ENCODE data around the gene CCK.

The CCK gene

DNA sequence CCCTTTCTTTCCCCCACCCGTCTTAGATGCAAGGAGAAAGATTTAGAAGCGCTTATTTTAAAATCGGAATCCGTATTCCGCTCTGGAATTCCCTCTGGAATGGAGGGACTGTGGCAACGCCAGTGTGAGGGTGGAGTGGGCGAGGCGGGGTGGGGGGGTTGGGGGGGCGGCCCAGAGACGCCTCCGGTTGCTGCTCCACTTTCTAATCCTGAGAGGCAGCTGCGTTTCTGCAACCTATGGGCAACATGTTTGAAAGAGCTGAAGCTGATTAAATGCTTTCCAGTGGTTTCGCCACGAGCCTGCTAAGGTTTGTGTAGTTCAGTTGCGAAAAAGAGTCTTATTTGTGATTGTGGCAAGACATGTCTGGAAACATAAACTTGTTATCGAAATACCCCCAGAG is at the start of gene CCK:
Gene CCK, minus strand, starts transcription at position 101 of the 400 bp plus-strand sequence. CDS start 2,555 bp downstream, outside the sequence.
- Histone ChIP-seq H3K36me3 (ENCODE audit: control insufficient read depth, insufficient read depth, low read length) (no peaks in the 10 kb centered on the region), H3K27ac (ENCODE audit: low read depth, low read length) (no peak within 1 kb of the TSS), H3K4me1 (ENCODE audit: control insufficient read depth, insufficient read depth, low read length) (peaks cover 11% of the 10 kb centered on the region; the same call in 1 of the 2 replicates), H3K4me3 (ENCODE audit: low read depth, low read length) (no peak within 1 kb of the TSS), H3K27me3 (ENCODE audit: control insufficient read depth, insufficient read depth, low read length) (peaks cover 81% of the 10 kb centered on the region), H3K9me3 (ENCODE audit: control insufficient read depth, insufficient read depth, low read depth, low read length) (0 out of 2 replicates have a peak, but pooled peaks cover 1% of the 10 kb centered on the region), H3K9ac (ENCODE audit: low read length) (no peak within 1 kb of the TSS)

- H3K27me3 ChIP-seq (ENCODE audit: control insufficient read depth, insufficient read depth, low read length): no peaks in the 10 kb centered on the region
- no peak overlapping the region for H3K9ac ChIP-seq (ENCODE audit: low read length)
- no peaks in the 10 kb centered on the region for H3K36me3 ChIP-seq (ENCODE audit: control insufficient read depth, insufficient read depth, low read length)
- no peaks in the 10 kb centered on the region for H3K4me1 ChIP-seq (ENCODE audit: control insufficient read depth, insufficient read depth, low read length)
- no peak overlapping the region for H3K4me3 ChIP-seq (ENCODE audit: low read depth, low read length)
- H3K27ac ChIP-seq (ENCODE audit: low read depth, low read length): no peak overlapping the region
- peaks cover 49% of the 10 kb centered on the region for H3K9me3 ChIP-seq (ENCODE audit: control insufficient read depth, insufficient read depth, low read depth, low read length)
Observed at GRCh38 chr3:42314411-42314810, 48.4 kb upstream of the CCK start.

GRCh38 chr3:42308651-42309050 is 42.7 kb upstream of the CCK start:
- no peaks in the 10 kb centered on the region for H3K4me1 ChIP-seq (ENCODE audit: control insufficient read depth, insufficient read depth, low read length)
- no peaks in the 10 kb centered on the region for H3K36me3 ChIP-seq (ENCODE audit: control insufficient read depth, insufficient read depth, low read length)
- H3K9ac ChIP-seq (ENCODE audit: low read length): no peak overlapping the region
- no peak overlapping the region for H3K4me3 ChIP-seq (ENCODE audit: low read depth, low read length)
- no peak overlapping the region for H3K27ac ChIP-seq (ENCODE audit: low read depth, low read length)
- peaks cover 23% of the 10 kb centered on the region for H3K9me3 ChIP-seq (ENCODE audit: control insufficient read depth, insufficient read depth, low read depth, low read length)
- no peaks in the 10 kb centered on the region for H3K27me3 ChIP-seq (ENCODE audit: control insufficient read depth, insufficient read depth, low read length)

DNA sequence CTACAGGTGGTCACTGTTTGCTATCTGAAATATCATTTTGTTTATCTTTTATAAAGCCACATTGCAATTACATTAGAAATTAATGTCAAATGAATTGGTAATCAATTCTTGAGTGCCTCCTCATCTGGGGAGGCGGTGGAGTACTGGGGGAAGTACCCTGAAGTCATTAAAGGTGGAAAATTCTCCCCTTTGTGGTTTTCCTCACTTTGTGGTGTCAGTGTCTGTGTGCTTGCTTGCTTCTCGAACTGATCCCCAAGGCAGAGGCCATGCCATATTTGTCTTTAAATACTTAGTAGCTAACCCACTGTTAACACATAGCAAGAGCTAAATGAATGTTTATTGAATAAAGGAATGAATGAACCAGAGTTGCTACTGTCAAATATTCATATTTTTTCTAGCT is 40.5 kb upstream of the CCK start:
- H3K36me3 ChIP-seq (ENCODE audit: control insufficient read depth, insufficient read depth, low read length): no peaks in the 10 kb centered on the region
- H3K9ac ChIP-seq (ENCODE audit: low read length): no peak overlapping the region
- H3K4me3 ChIP-seq (ENCODE audit: low read depth, low read length): no peak overlapping the region
- no peak overlapping the region for H3K27ac ChIP-seq (ENCODE audit: low read depth, low read length)
- H3K4me1 ChIP-seq (ENCODE audit: control insufficient read depth, insufficient read depth, low read length): no peaks in the 10 kb centered on the region
- H3K27me3 ChIP-seq (ENCODE audit: control insufficient read depth, insufficient read depth, low read length): no peaks in the 10 kb centered on the region
- H3K9me3 ChIP-seq (ENCODE audit: control insufficient read depth, insufficient read depth, low read depth, low read length): peaks cover 7% of the 10 kb centered on the region; the same call in 1 of the 2 replicates

DNA sequence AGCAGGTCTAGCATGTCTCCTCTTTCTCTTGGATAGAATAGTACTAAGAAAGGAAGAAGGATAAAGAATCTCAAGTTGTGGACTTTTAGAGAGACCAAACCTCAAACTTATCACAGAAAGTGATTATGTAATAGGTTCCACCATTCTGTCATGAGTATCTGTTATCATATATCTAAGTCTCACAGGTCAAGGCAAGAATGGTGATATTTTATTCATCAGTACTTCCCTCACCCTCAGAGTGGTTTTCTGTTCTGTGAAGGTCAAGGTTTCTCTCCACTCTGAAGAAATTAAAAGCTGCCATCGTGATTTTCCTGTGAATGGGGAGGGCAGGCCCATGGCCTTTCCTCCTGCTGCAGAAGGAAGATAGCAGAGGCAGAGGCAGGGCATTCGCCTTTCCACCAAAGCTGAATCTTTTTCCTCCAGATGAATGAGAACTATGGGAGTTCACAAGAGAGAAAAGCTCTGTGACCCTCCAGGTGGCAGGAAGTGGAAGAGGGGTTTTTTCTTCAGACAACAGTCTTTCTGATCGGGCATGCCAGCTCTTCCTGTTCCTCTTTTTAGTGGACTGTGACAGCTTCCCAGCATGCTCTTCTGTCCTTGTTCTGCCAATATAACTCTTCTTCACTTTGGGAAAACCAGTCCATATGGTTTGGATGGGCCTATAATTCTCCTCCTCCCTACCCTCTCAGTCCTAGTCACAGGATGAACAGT is 37.1 kb upstream of the CCK start:
- Histone ChIP-seq H3K4me1 (ENCODE audit: control insufficient read depth, insufficient read depth, low read length) (no peaks in the 10 kb centered on the region), H3K9me3 (ENCODE audit: control insufficient read depth, insufficient read depth, low read depth, low read length) (no peaks in the 10 kb centered on the region), H3K9ac (ENCODE audit: low read length) (no peak overlapping the region), H3K27ac (ENCODE audit: low read depth, low read length) (no peak overlapping the region), H3K27me3 (ENCODE audit: control insufficient read depth, insufficient read depth, low read length) (no peaks in the 10 kb centered on the region), H3K4me3 (ENCODE audit: low read depth, low read length) (no peak overlapping the region), H3K36me3 (ENCODE audit: control insufficient read depth, insufficient read depth, low read length) (no peaks in the 10 kb centered on the region)

DNA sequence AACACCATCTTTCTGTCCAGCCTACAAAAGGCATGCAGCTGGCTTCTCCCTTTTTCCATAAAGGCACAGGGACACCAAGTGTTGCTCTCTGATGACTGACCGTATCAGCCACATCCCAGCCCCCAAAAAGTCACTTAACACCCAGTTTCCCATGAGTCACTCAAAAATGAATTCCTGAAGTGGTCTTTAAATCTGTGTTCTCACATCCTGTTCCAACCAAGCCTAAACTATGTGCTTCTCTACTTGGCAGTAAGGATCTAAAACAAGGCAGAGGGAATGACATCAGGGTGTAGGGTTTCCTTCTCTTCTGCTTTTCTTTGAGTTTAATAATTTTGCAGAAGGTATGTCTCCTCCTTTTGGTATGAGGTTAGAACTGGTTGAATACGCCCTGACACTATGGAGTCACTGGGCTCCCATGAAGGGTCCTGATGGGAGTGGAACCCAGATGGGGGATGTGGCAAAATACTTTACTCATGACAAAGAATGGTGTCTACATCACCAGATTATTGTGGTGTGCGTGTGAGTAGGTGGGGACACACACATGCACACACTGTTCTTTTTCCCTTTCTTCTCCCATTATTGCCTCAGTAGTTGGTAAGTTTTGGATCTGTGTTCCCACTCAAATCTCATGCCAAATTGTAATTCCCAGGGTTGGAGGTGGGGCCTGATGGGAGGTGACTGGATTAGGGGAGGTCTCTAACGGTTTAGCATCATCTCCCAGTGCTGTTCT is 35.6 kb upstream of the CCK start:
- H3K27me3 ChIP-seq (ENCODE audit: control insufficient read depth, insufficient read depth, low read length): no peaks in the 10 kb centered on the region
- no peaks in the 10 kb centered on the region for H3K4me1 ChIP-seq (ENCODE audit: control insufficient read depth, insufficient read depth, low read length)
- no peaks in the 10 kb centered on the region for H3K9me3 ChIP-seq (ENCODE audit: control insufficient read depth, insufficient read depth, low read depth, low read length)
- H3K36me3 ChIP-seq (ENCODE audit: control insufficient read depth, insufficient read depth, low read length): no peaks in the 10 kb centered on the region
- no peak overlapping the region for H3K27ac ChIP-seq (ENCODE audit: low read depth, low read length)
- no peak overlapping the region for H3K9ac ChIP-seq (ENCODE audit: low read length)
- no peak overlapping the region for H3K4me3 ChIP-seq (ENCODE audit: low read depth, low read length)

GRCh38 chr3:42300778-42301177 is 34.8 kb upstream of the CCK start:
- Histone ChIP-seq H3K4me3 (ENCODE audit: low read depth, low read length) (no peak overlapping the region), H3K36me3 (ENCODE audit: control insufficient read depth, insufficient read depth, low read length) (no peaks in the 10 kb centered on the region), H3K4me1 (ENCODE audit: control insufficient read depth, insufficient read depth, low read length) (no peaks in the 10 kb centered on the region), H3K9me3 (ENCODE audit: control insufficient read depth, insufficient read depth, low read depth, low read length) (no peaks in the 10 kb centered on the region), H3K27me3 (ENCODE audit: control insufficient read depth, insufficient read depth, low read length) (no peaks in the 10 kb centered on the region), H3K27ac (ENCODE audit: low read depth, low read length) (no peak overlapping the region), H3K9ac (ENCODE audit: low read length) (no peak overlapping the region)

GRCh38 chr3:42300013-42300412 is 34.0 kb upstream of the CCK start:
- H3K4me1 ChIP-seq (ENCODE audit: control insufficient read depth, insufficient read depth, low read length): no peaks in the 10 kb centered on the region
- no peaks in the 10 kb centered on the region for H3K27me3 ChIP-seq (ENCODE audit: control insufficient read depth, insufficient read depth, low read length)
- no peaks in the 10 kb centered on the region; the same call in 1 of the 2 replicates for H3K9me3 ChIP-seq (ENCODE audit: control insufficient read depth, insufficient read depth, low read depth, low read length)
- H3K9ac ChIP-seq (ENCODE audit: low read length): no peak overlapping the region
- H3K27ac ChIP-seq (ENCODE audit: low read depth, low read length): no peak overlapping the region
- H3K36me3 ChIP-seq (ENCODE audit: control insufficient read depth, insufficient read depth, low read length): no peaks in the 10 kb centered on the region
- H3K4me3 ChIP-seq (ENCODE audit: low read depth, low read length): no peak overlapping the region

GRCh38 chr3:42298259-42298658 is 32.3 kb upstream of the CCK start:
- Histone ChIP-seq H3K9ac (ENCODE audit: low read length) (no peak overlapping the region), H3K9me3 (ENCODE audit: control insufficient read depth, insufficient read depth, low read depth, low read length) (no peaks in the 10 kb centered on the region; the same call in 1 of the 2 replicates), H3K27me3 (ENCODE audit: control insufficient read depth, insufficient read depth, low read length) (no peaks in the 10 kb centered on the region), H3K36me3 (ENCODE audit: control insufficient read depth, insufficient read depth, low read length) (no peaks in the 10 kb centered on the region), H3K4me3 (ENCODE audit: low read depth, low read length) (no peak overlapping the region), H3K27ac (ENCODE audit: low read depth, low read length) (no peak overlapping the region), H3K4me1 (ENCODE audit: control insufficient read depth, insufficient read depth, low read length) (no peaks in the 10 kb centered on the region)

DNA sequence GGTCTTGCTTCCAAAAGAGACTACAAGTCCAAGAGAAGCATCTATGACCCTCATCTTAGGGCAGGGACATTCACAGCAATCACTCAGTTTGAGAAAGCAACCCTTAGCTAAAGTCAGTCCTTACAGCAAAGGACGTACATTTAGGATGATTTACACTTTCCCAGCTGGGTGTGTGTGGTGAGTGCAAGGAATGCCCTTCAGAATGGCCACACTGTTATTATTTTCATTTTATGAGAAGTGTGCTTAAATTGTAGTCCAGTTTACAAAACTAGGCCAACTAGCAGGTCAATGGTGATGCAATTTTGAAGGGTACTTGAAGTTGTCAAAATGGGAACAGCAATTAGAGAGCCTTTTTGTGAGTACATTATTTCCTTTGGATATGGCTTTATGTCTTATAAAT is 26.0 kb upstream of the CCK start:
- H3K36me3 ChIP-seq (ENCODE audit: control insufficient read depth, insufficient read depth, low read length): no peaks in the 10 kb centered on the region
- no peaks in the 10 kb centered on the region for H3K27me3 ChIP-seq (ENCODE audit: control insufficient read depth, insufficient read depth, low read length)
- no peak overlapping the region for H3K4me3 ChIP-seq (ENCODE audit: low read depth, low read length)
- no peaks in the 10 kb centered on the region; the same call in 1 of the 2 replicates for H3K9me3 ChIP-seq (ENCODE audit: control insufficient read depth, insufficient read depth, low read depth, low read length)
- H3K4me1 ChIP-seq (ENCODE audit: control insufficient read depth, insufficient read depth, low read length): peaks cover 4% of the 10 kb centered on the region; the same call in 1 of the 2 replicates
- no peak overlapping the region for H3K27ac ChIP-seq (ENCODE audit: low read depth, low read length)
- no peak overlapping the region for H3K9ac ChIP-seq (ENCODE audit: low read length)

GRCh38 chr3:42290966-42291714 is 25.2 kb upstream of the CCK start:
- no peak overlapping the region for H3K9ac ChIP-seq (ENCODE audit: low read length)
- H3K27ac ChIP-seq (ENCODE audit: low read depth, low read length): no peak overlapping the region
- peaks cover 4% of the 10 kb centered on the region; the same call in 1 of the 2 replicates for H3K4me1 ChIP-seq (ENCODE audit: control insufficient read depth, insufficient read depth, low read length)
- H3K4me3 ChIP-seq (ENCODE audit: low read depth, low read length): no peak overlapping the region
- no peaks in the 10 kb centered on the region for H3K27me3 ChIP-seq (ENCODE audit: control insufficient read depth, insufficient read depth, low read length)
- no peaks in the 10 kb centered on the region; the same call in 1 of the 2 replicates for H3K9me3 ChIP-seq (ENCODE audit: control insufficient read depth, insufficient read depth, low read depth, low read length)
- no peaks in the 10 kb centered on the region for H3K36me3 ChIP-seq (ENCODE audit: control insufficient read depth, insufficient read depth, low read length)
